ENCODE data around the gene EIF4G3.

DNA sequence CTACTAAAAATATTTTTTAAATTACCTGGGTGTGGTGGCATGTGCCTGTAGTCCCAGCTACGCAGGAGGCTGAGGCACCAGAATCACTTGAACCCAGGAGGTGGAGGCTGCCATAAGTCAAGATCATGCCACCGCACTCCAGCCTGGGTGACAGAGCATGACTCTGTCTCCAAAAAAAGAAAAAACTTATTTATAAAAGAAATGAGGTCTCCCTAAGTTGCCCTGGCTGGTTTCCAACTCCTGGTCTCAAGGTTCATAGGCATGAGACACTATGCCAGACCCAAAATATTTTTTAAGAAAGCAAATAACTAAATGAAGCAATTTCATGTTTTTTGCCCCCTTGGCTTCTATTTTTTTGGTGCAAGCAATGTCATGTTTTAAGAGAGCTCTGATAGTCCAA is 32.9 kb downstream of the EIF4G3 start:
- TF ChIP-seq, protein P1, sequence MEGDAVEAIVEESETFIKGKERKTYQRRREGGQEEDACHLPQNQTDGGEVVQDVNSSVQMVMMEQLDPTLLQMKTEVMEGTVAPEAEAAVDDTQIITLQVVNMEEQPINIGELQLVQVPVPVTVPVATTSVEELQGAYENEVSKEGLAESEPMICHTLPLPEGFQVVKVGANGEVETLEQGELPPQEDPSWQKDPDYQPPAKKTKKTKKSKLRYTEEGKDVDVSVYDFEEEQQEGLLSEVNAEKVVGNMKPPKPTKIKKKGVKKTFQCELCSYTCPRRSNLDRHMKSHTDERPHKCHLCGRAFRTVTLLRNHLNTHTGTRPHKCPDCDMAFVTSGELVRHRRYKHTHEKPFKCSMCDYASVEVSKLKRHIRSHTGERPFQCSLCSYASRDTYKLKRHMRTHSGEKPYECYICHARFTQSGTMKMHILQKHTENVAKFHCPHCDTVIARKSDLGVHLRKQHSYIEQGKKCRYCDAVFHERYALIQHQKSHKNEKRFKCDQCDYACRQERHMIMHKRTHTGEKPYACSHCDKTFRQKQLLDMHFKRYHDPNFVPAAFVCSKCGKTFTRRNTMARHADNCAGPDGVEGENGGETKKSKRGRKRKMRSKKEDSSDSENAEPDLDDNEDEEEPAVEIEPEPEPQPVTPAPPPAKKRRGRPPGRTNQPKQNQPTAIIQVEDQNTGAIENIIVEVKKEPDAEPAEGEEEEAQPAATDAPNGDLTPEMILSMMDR (optimal IDR thresholded peaks at IDR 0.05 in 1 of 3, IDR thresholded peaks at IDR 0.05 in 1 of 3, conservative IDR thresholded peaks at IDR 0.05 in 1 of 3; ENCODE audit: extremely low read depth in 1 of 3, insufficient read depth in 2 of 3, low read length in 3 of 3) = no peak
- TF ChIP-seq EZH2 (IDR thresholded peaks at IDR 0.05; ENCODE audit: low read length) = no peak
